Stimulated activated CD4-positive, alpha-beta T cell treated with anti-CD3 and anti-CD28 coated beads, Interleukin-15, amount 100 ng/mL, for 48 hours (primary cell): ENCODE results near the gene CUEDC1.

Source experiments
- DNase-seq, 2 donors: peaks; one replicate each; pipeline ENCODE4 v3.0.0-alpha.2; 2020; ENCODE audit warnings: low read depth in 2 of 2

Gene CUEDC1

GRCh38 chr17:57957120-57957850, 2.1 kb upstream of the CUEDC1 start:
- DNase-seq, result no peak

GRCh38 chr17:57956291-57957119, 1.3 kb upstream of the CUEDC1 start:
- no peak for DNase-seq

- no peak for DNase-seq
These were observed 622 bp downstream of the CUEDC1 start for GRCh38 chr17:57954397-57955182.

GRCh38 chr17:57953705-57954396, 1.4 kb downstream of the CUEDC1 start:
- DNase-seq, result no peak

GRCh38 chr17:57953219-57953618, 2.0 kb downstream of the CUEDC1 start:
- no peak for DNase-seq

GRCh38 chr17:57949649-57950048, 5.6 kb downstream of the CUEDC1 start:
- DNase-seq, result no peak

GRCh38 chr17:57948555-57949420, 6.4 kb downstream of the CUEDC1 start:
- no peak for DNase-seq

- no peak for DNase-seq
These were observed 7.0 kb downstream of the CUEDC1 start for GRCh38 chr17:57948169-57948554.

GRCh38 chr17:57947369-57947768, 7.8 kb downstream of the CUEDC1 start:
- DNase-seq, result no peak

GRCh38 chr17:57946798-57947358, 8.3 kb downstream of the CUEDC1 start:
- DNase-seq, result no peak

- no peak for DNase-seq
These were observed 9.0 kb downstream of the CUEDC1 start for GRCh38 chr17:57945996-57946797.

GRCh38 chr17:57944908-57945307, 10.3 kb downstream of the CUEDC1 start:
- DNase-seq, result no peak

- no peak for DNase-seq
These were observed 11.6 kb downstream of the CUEDC1 start for GRCh38 chr17:57943645-57944044.

- no peak for DNase-seq
These were observed 12.1 kb downstream of the CUEDC1 start for GRCh38 chr17:57943140-57943539.

GRCh38 chr17:57941384-57942370, 13.5 kb downstream of the CUEDC1 start:
- no peak for DNase-seq

- DNase-seq, result no peak
These were observed 14.4 kb downstream of the CUEDC1 start for GRCh38 chr17:57940653-57941329.

GRCh38 chr17:57940231-57940630, 15.0 kb downstream of the CUEDC1 start:
- no peak for DNase-seq

GRCh38 chr17:57939797-57940196, 15.4 kb downstream of the CUEDC1 start:
- no peak for DNase-seq
